ENCODE results near the gene HAAO. TPM values are rescaled to one million over a fixed set of nuclear protein-coding genes. Genes with fewer than 3 reads are reported as not detected.
"Not testable (repeated sequence)": the region's sequence is repeated elsewhere in the genome, so short reads cannot be mapped to it uniquely, and the experiment has no call there.

The HAAO gene
- total and polyA plus RNA-seq, 2 donors from 2014 or later = 16.2 to 57.2 TPM

GRCh38 chr2:42834161-42834560, 41.8 kb upstream of the HAAO start:
- Histone ChIP-seq H3K36me3 (ENCODE audit: control insufficient read depth in 2 of 3, insufficient read depth in 3 of 3, low read length in 3 of 3) (no peaks in the 10 kb centered on the region), H3K27me3 (ENCODE audit: control insufficient read depth, insufficient read depth, low read length) (no peaks in the 10 kb centered on the region), H3K4me3 (ENCODE audit: low read length in 3 of 3) (no peak overlapping the region), H3K4me1 (ENCODE audit: control insufficient read depth in 2 of 3, insufficient read depth in 2 of 3, low read depth in 1 of 3, low read length in 3 of 3) (peaks cover 0 to under 1% (median 0%) of the 10 kb centered on the region in 3 donors), H3K9ac (ENCODE audit: low read length in 3 of 3) (no peak overlapping the region), H3K9me3 (ENCODE audit: control insufficient read depth in 2 of 3, insufficient read depth in 1 of 3, low read length in 3 of 3) (no peaks in the 10 kb centered on the region), H3K27ac (ENCODE audit: low read depth in 2 of 2, low read length in 2 of 2) (no peak overlapping the region)
- TF ChIP-seq CTCF (IDR thresholded peaks at IDR 0.05; ENCODE audit: borderline replicate concordance, extremely low read depth, insufficient read depth) = no peak
- FAIRE-seq (no peak), DNase-seq (no peak)
- intact Hi-C loops (cut with DNase I) = no loop called here

DNA sequence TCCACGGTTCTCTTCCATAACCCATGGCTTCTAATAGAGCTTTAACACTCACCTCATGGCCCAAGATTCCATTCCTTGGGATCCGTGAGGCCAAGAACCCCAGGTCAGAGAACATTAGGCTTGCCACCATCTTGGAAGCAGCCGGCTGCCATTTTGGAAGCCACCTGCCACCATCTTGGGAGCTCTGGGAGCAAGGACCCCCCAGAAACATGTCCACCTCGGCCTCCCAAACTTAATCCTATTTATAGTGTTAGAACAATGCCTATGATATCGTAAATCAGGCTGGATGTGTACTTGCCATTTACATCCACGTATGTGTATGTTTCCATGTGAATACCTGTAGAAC, 39.9 kb upstream of the HAAO start:
- DNase-seq (no peak), FAIRE-seq (no peak)
- Histone ChIP-seq H3K27me3 (ENCODE audit: control insufficient read depth, insufficient read depth, low read length) (no peaks in the 10 kb centered on the region), H3K9ac (ENCODE audit: low read length in 3 of 3) (no peak overlapping the region), H3K4me3 (ENCODE audit: low read length in 3 of 3) (no peak overlapping the region), H3K36me3 (ENCODE audit: control insufficient read depth in 2 of 3, insufficient read depth in 3 of 3, low read length in 3 of 3) (no peaks in the 10 kb centered on the region), H3K27ac (ENCODE audit: low read depth in 2 of 2, low read length in 2 of 2) (no peak overlapping the region), H3K4me1 (ENCODE audit: control insufficient read depth in 2 of 3, insufficient read depth in 2 of 3, low read depth in 1 of 3, low read length in 3 of 3) (peaks cover 0 to 4% (median 3%) of the 10 kb centered on the region in 3 donors), H3K9me3 (ENCODE audit: control insufficient read depth in 2 of 3, insufficient read depth in 1 of 3, low read length in 3 of 3) (no peaks in the 10 kb centered on the region)
- no peak for TF ChIP-seq CTCF (IDR thresholded peaks at IDR 0.05; ENCODE audit: borderline replicate concordance, extremely low read depth, insufficient read depth)
- intact Hi-C loops (cut with DNase I) = no loop called here

DNA sequence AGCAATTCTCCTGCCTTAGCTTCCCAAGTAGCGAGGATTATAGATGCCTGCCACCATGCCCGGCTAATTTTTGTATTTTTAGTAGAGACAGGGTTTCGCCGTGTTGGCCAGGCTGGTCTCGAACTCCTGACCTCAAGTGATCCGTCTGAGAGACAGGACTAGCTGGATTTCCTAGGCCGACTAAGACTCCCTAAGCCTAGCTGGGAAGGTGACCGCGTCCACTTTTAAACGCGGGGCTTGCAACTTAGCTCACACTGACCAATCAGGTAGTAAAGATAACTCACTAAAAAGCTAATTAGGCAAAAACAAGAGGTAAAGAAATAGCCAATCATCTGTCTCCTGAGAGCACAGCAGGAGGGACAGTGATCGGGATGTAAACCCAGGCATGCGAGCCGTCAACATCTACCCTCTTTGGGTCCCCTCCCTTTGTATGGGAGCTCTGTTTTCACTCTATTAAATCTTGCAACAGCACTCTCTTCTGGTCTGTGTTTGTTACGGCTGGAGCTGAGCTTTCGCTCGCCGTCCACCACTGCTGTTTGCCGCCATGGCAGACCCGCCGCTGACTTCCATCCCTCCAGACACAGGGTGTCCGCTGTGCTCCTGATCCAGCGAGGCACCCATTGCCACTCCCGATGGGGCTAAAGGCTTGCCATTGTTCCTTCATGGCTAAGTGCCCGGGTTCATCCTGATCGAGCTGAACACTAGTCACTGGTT, 39.3 kb upstream of the HAAO start:
- peak in 1 of 5 donors; percentile 18 for DNase-seq
- H3K4me1 ChIP-seq (ENCODE audit: control insufficient read depth in 2 of 3, insufficient read depth in 2 of 3, low read depth in 1 of 3, low read length in 3 of 3); H3K27me3 ChIP-seq (ENCODE audit: control insufficient read depth, insufficient read depth, low read length); H3K9me3 ChIP-seq (ENCODE audit: control insufficient read depth in 2 of 3, insufficient read depth in 1 of 3, low read length in 3 of 3); H3K36me3 ChIP-seq (ENCODE audit: control insufficient read depth in 2 of 3, insufficient read depth in 3 of 3, low read length in 3 of 3); FAIRE-seq; H3K27ac ChIP-seq (ENCODE audit: low read depth in 2 of 2, low read length in 2 of 2); H3K4me3 ChIP-seq (ENCODE audit: low read length in 3 of 3); intact Hi-C loops (cut with DNase I); H3K9ac ChIP-seq (ENCODE audit: low read length in 3 of 3): not testable (repeated sequence)

DNA sequence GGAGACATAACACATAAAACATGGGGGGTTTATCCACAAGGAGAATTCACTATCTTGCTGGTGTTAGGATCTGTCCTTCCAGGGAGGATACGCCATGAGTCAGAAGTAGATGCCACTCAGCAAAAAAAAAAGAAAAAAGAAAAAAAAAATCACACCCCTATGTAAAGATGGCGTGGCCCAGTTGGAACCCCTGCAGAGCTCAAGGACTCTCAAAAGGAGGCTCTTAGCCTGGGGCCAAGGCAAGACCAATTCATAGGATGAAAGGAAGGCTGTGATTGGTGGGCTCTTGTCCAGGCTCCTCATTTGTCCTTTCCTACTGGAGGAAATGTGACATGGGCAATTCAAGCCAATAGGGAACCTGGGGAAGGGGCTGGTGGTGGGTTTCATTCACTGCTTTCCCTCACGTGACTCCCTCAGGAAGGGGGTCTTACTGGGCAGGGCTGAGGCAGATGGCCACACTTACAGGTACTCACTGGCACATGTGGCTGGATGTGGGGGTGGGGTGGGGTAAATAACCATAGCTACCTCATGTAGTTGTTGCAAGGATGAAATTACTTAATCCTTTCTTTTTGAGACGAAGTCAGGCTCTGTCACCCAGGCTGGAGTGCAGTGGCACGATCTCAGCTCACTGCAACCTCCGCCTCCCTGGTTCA, 38.7 kb upstream of the HAAO start:
- Histone ChIP-seq H3K9ac (ENCODE audit: low read length in 3 of 3) (no peak overlapping the region), H3K36me3 (ENCODE audit: control insufficient read depth in 2 of 3, insufficient read depth in 3 of 3, low read length in 3 of 3) (no peaks in the 10 kb centered on the region), H3K9me3 (ENCODE audit: control insufficient read depth in 2 of 3, insufficient read depth in 1 of 3, low read length in 3 of 3) (no peaks in the 10 kb centered on the region), H3K27me3 (ENCODE audit: control insufficient read depth, insufficient read depth, low read length) (no peaks in the 10 kb centered on the region), H3K4me1 (ENCODE audit: control insufficient read depth in 2 of 3, insufficient read depth in 2 of 3, low read depth in 1 of 3, low read length in 3 of 3) (peaks cover 0 to 4% (median 3%) of the 10 kb centered on the region in 3 donors), H3K27ac (ENCODE audit: low read depth in 2 of 2, low read length in 2 of 2) (no peak overlapping the region), H3K4me3 (ENCODE audit: low read length in 3 of 3) (no peak overlapping the region)
- no peak for TF ChIP-seq CTCF (IDR thresholded peaks at IDR 0.05; ENCODE audit: borderline replicate concordance, extremely low read depth, insufficient read depth)
- peak in 1 of 5 donors; percentile 24 for DNase-seq
- intact Hi-C loops (cut with DNase I) = no loop called here
- FAIRE-seq = no peak
